HepG2 (cell line): ENCODE data around the gene DLG1. TPM values are rescaled to one million over a fixed set of nuclear protein-coding genes. Genes with fewer than 3 reads are reported as not detected.

ENCODE experiments used
- AFF4 ChIP-seq: sonication (generic); formaldehyde crosslinking; IDR thresholded peaks from 2 replicates; pipeline ENCODE4 v1.4.0; 2020; ENCODE audit warnings: missing genetic modification reagents
- ATAD3A ChIP-seq: sonication (generic); formaldehyde crosslinking; IDR thresholded peaks from 2 replicates; pipeline ENCODE4 v1.4.0; 2020; ENCODE audit warnings: missing genetic modification reagents
- ETS1 ChIP-seq: sonication (generic); formaldehyde crosslinking; IDR thresholded peaks from 2 replicates; pipeline ENCODE4 v1.4.0; 2020; ENCODE audit warnings: missing genetic modification reagents
- HES4 ChIP-seq: sonication (generic); formaldehyde crosslinking; IDR thresholded peaks from 2 replicates; pipeline ENCODE4 v1.9.0; 2021; ENCODE audit warnings: mild to moderate bottlenecking, missing genetic modification reagents, borderline replicate concordance
- MAFF ChIP-seq: IDR thresholded peaks from 2 replicates; pipeline ENCODE4 v1.6.1; 2011; ENCODE audit warnings: low read depth, low read length, improper control_type of control experiment
- RBAK ChIP-seq: sonication (generic); formaldehyde crosslinking; IDR thresholded peaks from 2 replicates; pipeline ENCODE4 v1.5.1; 2020; ENCODE audit warnings: mild to moderate bottlenecking, missing genetic modification reagents
- SMAD9 ChIP-seq: sonication (generic); formaldehyde crosslinking; IDR thresholded peaks from 2 replicates; pipeline ENCODE4 v1.5.1; 2020; ENCODE audit warnings: mild to moderate bottlenecking, missing genetic modification reagents
- SYNCRIP ChIP-seq: fragments of 200-400 bp; formaldehyde crosslinking; IDR thresholded peaks from 2 replicates; pipeline ENCODE4 v1.6.1; 2018; ENCODE audit warnings: mild to moderate bottlenecking, low read depth, low read length; ENCODE audit not compliant: insufficient read depth
- ZBTB7A ChIP-seq: sonication (generic); formaldehyde crosslinking; IDR thresholded peaks from 2 replicates; pipeline ENCODE4 v1.8.0; 2022; ENCODE audit warnings: mild to moderate bottlenecking, missing genetic modification reagents
- ZNF562 ChIP-seq: sonication (generic); formaldehyde crosslinking; IDR thresholded peaks from 2 replicates; pipeline ENCODE4 v1.8.0; 2022; ENCODE audit warnings: missing genetic modification reagents, borderline replicate concordance
- polyA plus RNA-seq, 8 experiments: library from polyadenylated mRNA; depleted of rRNA in 3 of 8; stranded (reverse) in 7 of 8; unstranded in 1 of 8; fragments of >200 nt; fragmentation: Illumina TruSeq in 4 of 8; extraction: Trizol in 4 of 8; gene quantifications; 2 replicates each; pipeline versions ENCODE4 v1.2.1 to v1.2.3, GENCODE V29; 2011 to 2016; ENCODE audit warnings: low read depth in 4 of 8, missing spikeins in 1 of 8, mixed read lengths in 1 of 8; ENCODE audit not compliant: insufficient read depth in 1 of 8
- total RNA-seq, 5 experiments: library from RNA; depleted of rRNA; stranded (reverse); fragments of >200 nt; fragmentation: Illumina TruSeq; extraction: Trizol; gene quantifications; 2 replicates each; pipeline ENCODE4 v1.2.3, GENCODE V29; 2016; ENCODE audit warnings: low read depth in 1 of 5
- TF ChIP-seq, protein P1 (sequence below): sonication (generic); formaldehyde crosslinking; IDR thresholded peaks from 2 replicates; pipeline ENCODE4 v1.8.0; 2022; ENCODE audit warnings: mild to moderate bottlenecking, missing genetic modification reagents

The DLG1 gene
- total and polyA plus RNA-seq, 2 of the 13 experiments (the other 11 are each of a cell fraction or from before 2014, with no cell fraction given): 30.5 to 104 TPM

GRCh38 chr3:197111685-197112084, 186.7 kb downstream of the DLG1 start (continued):
- TF ChIP-seq AFF4 (CRISPR knock-in tag) (no peak), SYNCRIP (no peak), MAFF (no peak), ZNF562 (CRISPR knock-in tag) (no peak), ATAD3A (CRISPR knock-in tag) (no peak), ETS1 (no peak), SMAD9 (no peak), HES4 (CRISPR knock-in tag) (no peak), ZBTB7A (CRISPR knock-in tag) (no peak), RBAK (CRISPR knock-in tag) (no peak)
- TF ChIP-seq, protein P1, sequence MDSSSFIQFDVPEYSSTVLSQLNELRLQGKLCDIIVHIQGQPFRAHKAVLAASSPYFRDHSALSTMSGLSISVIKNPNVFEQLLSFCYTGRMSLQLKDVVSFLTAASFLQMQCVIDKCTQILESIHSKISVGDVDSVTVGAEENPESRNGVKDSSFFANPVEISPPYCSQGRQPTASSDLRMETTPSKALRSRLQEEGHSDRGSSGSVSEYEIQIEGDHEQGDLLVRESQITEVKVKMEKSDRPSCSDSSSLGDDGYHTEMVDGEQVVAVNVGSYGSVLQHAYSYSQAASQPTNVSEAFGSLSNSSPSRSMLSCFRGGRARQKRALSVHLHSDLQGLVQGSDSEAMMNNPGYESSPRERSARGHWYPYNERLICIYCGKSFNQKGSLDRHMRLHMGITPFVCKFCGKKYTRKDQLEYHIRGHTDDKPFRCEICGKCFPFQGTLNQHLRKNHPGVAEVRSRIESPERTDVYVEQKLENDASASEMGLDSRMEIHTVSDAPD (CRISPR knock-in tag): no peak
